ENCODE results near the gene IFT122.

The IFT122 gene

GRCh38 chr3:129563850-129564535 is 124.0 kb downstream of the IFT122 start:
- Histone ChIP-seq H3K4me1 (ENCODE audit: control insufficient read depth, insufficient read depth, low read length) (peaks cover 65% of the 10 kb centered on the region), H3K4me3 (ENCODE audit: low read length) (no peak overlapping the region), H3K9me3 (ENCODE audit: control insufficient read depth, low read length) (no peaks in the 10 kb centered on the region), H3K9ac (ENCODE audit: low read length) (peak overlapping the region; percentile 74), H3K36me3 (ENCODE audit: control insufficient read depth, insufficient read depth, low read length, severe bottlenecking) (peaks cover 66% of the 10 kb centered on the region), H3K27me3 (replicated peaks; ENCODE audit: control insufficient read depth, insufficient read depth, low read length) (no peaks in the 10 kb centered on the region)
- no peak for DNase-seq (ENCODE audit: low read depth)

- H3K27me3 ChIP-seq (replicated peaks; ENCODE audit: control insufficient read depth, insufficient read depth, low read length), result no peaks in the 10 kb centered on the region
- DNase-seq (ENCODE audit: low read depth), result no peak
- peaks cover 66% of the 10 kb centered on the region for H3K36me3 ChIP-seq (ENCODE audit: control insufficient read depth, insufficient read depth, low read length, severe bottlenecking)
- no peak overlapping the region for H3K4me3 ChIP-seq (ENCODE audit: low read length)
- H3K9me3 ChIP-seq (ENCODE audit: control insufficient read depth, low read length), result no peaks in the 10 kb centered on the region
- H3K9ac ChIP-seq (ENCODE audit: low read length), result peak overlapping the region; percentile 74
- H3K4me1 ChIP-seq (ENCODE audit: control insufficient read depth, insufficient read depth, low read length), result peaks cover 54% of the 10 kb centered on the region
Measured at GRCh38 chr3:129564981-129565644, 125.1 kb downstream of the IFT122 start.

GRCh38 chr3:129565902-129566301 is 125.9 kb downstream of the IFT122 start:
- Histone ChIP-seq H3K9ac (ENCODE audit: low read length) (peak overlapping the region; percentile 74), H3K27me3 (replicated peaks; ENCODE audit: control insufficient read depth, insufficient read depth, low read length) (no peaks in the 10 kb centered on the region), H3K9me3 (ENCODE audit: control insufficient read depth, low read length) (no peaks in the 10 kb centered on the region), H3K4me3 (ENCODE audit: low read length) (no peak overlapping the region), H3K36me3 (ENCODE audit: control insufficient read depth, insufficient read depth, low read length, severe bottlenecking) (peaks cover 73% of the 10 kb centered on the region), H3K4me1 (ENCODE audit: control insufficient read depth, insufficient read depth, low read length) (peaks cover 46% of the 10 kb centered on the region)
- no peak for DNase-seq (ENCODE audit: low read depth)

GRCh38 chr3:129567176-129567705 is 127.2 kb downstream of the IFT122 start:
- Histone ChIP-seq H3K9me3 (ENCODE audit: control insufficient read depth, low read length) (no peaks in the 10 kb centered on the region), H3K4me1 (ENCODE audit: control insufficient read depth, insufficient read depth, low read length) (peaks cover 34% of the 10 kb centered on the region), H3K4me3 (ENCODE audit: low read length) (no peak overlapping the region), H3K9ac (ENCODE audit: low read length) (peak overlapping the region; percentile 31), H3K27me3 (replicated peaks; ENCODE audit: control insufficient read depth, insufficient read depth, low read length) (no peaks in the 10 kb centered on the region), H3K36me3 (ENCODE audit: control insufficient read depth, insufficient read depth, low read length, severe bottlenecking) (peaks cover 80% of the 10 kb centered on the region)
- DNase-seq (ENCODE audit: low read depth), result no peak

- Histone ChIP-seq H3K9me3 (ENCODE audit: control insufficient read depth, low read length) (no peaks in the 10 kb centered on the region), H3K4me1 (ENCODE audit: control insufficient read depth, insufficient read depth, low read length) (peaks cover 27% of the 10 kb centered on the region), H3K9ac (ENCODE audit: low read length) (no peak overlapping the region), H3K4me3 (ENCODE audit: low read length) (no peak overlapping the region), H3K27me3 (replicated peaks; ENCODE audit: control insufficient read depth, insufficient read depth, low read length) (no peaks in the 10 kb centered on the region), H3K36me3 (ENCODE audit: control insufficient read depth, insufficient read depth, low read length, severe bottlenecking) (peaks cover 80% of the 10 kb centered on the region)
- DNase-seq (ENCODE audit: low read depth), result no peak
Measured at GRCh38 chr3:129567939-129568338, 127.9 kb downstream of the IFT122 start.

GRCh38 chr3:129569856-129570255 is 129.8 kb downstream of the IFT122 start:
- H3K27me3 ChIP-seq (replicated peaks; ENCODE audit: control insufficient read depth, insufficient read depth, low read length), result no peaks in the 10 kb centered on the region
- H3K4me1 ChIP-seq (ENCODE audit: control insufficient read depth, insufficient read depth, low read length), result peaks cover 11% of the 10 kb centered on the region
- H3K9me3 ChIP-seq (ENCODE audit: control insufficient read depth, low read length), result no peaks in the 10 kb centered on the region
- no peak overlapping the region for H3K4me3 ChIP-seq (ENCODE audit: low read length)
- DNase-seq (ENCODE audit: low read depth), result no peak
- H3K36me3 ChIP-seq (ENCODE audit: control insufficient read depth, insufficient read depth, low read length, severe bottlenecking), result peaks cover 95% of the 10 kb centered on the region
- H3K9ac ChIP-seq (ENCODE audit: low read length), result no peak overlapping the region

Measured in adipocyte (in vitro differentiated cells).